Loucy (cell line): Measurements from ENCODE around the gene C2orf81.

Source experiments
- EZH2phosphoT487 ChIP-seq: fragments of 200-600 bp; IDR thresholded peaks from 2 replicates; pipeline ENCODE4 v1.6.1; 2018; ENCODE audit warnings: antibody characterized with exemption, mild to moderate bottlenecking, moderate library complexity, borderline replicate concordance
- TF ChIP-seq, protein P1 (sequence below): fragments of 200-600 bp; sonication (generic); conservative IDR thresholded peaks from 2 replicates; pipeline ENCODE4 v1.5.1; 2014; ENCODE audit warnings: mild to moderate bottlenecking, antibody characterized with exemption, low read length

DNA sequence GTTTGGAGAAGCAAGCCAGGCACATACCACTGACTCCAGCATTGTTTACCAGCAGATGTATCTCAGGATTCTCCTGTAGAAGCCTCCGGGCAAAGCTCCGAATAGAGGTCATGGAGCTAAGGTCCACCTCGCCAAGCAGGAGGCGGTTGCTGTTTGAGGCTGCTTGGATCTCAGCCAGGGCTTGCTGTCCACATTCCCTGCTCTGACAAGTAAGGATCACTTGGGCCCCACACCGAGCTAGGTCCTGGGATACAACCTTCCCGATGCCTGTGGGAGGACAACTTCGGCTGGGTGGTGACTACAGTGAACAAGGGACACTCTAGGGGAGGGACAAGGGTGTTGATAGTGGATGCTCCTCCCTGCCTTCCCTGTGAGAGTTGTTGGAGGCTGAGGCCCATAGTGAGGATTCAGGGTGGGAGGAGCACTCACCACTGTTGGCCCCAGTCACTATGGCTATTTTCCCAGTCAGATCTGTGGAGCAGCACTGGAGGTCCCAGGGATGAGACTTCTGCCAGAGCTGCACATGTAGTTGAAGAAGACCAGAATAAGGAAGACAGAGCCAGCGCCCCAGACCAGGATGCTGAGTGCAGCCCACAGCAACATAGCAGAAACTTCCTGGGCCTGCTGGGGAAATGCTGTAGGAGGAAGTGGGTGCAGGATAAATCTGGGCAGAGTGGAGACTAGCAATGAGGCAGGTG, 8.3 kb downstream of the C2orf81 start:
- TF ChIP-seq, protein P1, sequence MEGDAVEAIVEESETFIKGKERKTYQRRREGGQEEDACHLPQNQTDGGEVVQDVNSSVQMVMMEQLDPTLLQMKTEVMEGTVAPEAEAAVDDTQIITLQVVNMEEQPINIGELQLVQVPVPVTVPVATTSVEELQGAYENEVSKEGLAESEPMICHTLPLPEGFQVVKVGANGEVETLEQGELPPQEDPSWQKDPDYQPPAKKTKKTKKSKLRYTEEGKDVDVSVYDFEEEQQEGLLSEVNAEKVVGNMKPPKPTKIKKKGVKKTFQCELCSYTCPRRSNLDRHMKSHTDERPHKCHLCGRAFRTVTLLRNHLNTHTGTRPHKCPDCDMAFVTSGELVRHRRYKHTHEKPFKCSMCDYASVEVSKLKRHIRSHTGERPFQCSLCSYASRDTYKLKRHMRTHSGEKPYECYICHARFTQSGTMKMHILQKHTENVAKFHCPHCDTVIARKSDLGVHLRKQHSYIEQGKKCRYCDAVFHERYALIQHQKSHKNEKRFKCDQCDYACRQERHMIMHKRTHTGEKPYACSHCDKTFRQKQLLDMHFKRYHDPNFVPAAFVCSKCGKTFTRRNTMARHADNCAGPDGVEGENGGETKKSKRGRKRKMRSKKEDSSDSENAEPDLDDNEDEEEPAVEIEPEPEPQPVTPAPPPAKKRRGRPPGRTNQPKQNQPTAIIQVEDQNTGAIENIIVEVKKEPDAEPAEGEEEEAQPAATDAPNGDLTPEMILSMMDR, result no peak
- TF ChIP-seq EZH2phosphoT487, result no peak
